ENCODE measurements around the gene APOOL.

GRCh38 chrX:85020216-85020615 is 16.5 kb downstream of the APOOL start:
- TF ChIP-seq POLR2A (IDR thresholded peaks at IDR 0.05), result no peak
- no peak for TF ChIP-seq CTCF (IDR thresholded peaks at IDR 0.05)

All from body of pancreas (tissue), 4 donors.